Measurements from ENCODE around the gene INPPL1.

INPPL1 gene

GRCh38 chr11:72218251-72218745, 6.3 kb upstream of the INPPL1 start:
- DNase-seq (ENCODE audit: low read depth), result no peak

GRCh38 chr11:72220696-72221363, 3.7 kb upstream of the INPPL1 start:
- no peak for DNase-seq (ENCODE audit: low read depth)

- no peak for DNase-seq (ENCODE audit: low read depth)
Observed at GRCh38 chr11:72221386-72222075, 3.0 kb upstream of the INPPL1 start.

DNA sequence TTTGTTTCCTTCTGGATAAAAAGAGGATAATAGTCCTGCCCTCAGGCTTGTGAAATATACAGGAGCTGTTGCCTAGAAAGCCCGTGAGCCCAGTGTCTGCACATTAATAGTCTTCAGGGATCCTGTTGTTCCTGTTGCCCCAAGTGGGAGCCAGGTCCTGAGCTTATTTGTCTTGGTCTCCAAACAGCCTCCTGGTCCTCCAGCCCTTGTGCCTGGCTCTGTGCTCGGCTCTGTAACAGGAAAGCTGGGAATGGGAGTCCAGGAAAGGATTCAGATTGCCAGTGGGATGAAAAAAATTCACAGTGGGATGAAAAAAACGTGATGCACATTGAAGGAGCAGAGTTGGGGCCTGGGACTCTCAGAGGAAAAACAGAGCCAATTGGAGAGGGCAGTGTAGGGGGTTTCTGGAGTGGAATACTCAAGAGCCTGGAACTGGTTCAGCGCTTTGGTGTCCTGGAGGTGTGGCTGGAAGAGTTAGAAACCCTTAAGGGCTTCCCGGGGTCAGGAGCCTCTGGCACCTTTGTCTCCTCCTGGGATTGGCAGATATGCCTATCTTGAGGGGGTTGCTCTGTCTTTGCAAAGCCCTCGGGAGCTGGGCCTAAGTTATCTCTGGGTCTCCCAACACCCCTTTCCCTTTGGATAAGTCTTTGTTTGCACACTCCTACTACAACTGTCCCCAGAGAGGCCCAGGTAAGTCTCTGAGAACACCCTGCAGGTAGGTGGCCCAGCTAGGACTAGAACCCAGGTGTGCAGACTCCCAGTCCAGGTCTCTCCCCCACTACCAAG, 2.3 kb upstream of the INPPL1 start:
- no peak for DNase-seq (ENCODE audit: low read depth)

DNA sequence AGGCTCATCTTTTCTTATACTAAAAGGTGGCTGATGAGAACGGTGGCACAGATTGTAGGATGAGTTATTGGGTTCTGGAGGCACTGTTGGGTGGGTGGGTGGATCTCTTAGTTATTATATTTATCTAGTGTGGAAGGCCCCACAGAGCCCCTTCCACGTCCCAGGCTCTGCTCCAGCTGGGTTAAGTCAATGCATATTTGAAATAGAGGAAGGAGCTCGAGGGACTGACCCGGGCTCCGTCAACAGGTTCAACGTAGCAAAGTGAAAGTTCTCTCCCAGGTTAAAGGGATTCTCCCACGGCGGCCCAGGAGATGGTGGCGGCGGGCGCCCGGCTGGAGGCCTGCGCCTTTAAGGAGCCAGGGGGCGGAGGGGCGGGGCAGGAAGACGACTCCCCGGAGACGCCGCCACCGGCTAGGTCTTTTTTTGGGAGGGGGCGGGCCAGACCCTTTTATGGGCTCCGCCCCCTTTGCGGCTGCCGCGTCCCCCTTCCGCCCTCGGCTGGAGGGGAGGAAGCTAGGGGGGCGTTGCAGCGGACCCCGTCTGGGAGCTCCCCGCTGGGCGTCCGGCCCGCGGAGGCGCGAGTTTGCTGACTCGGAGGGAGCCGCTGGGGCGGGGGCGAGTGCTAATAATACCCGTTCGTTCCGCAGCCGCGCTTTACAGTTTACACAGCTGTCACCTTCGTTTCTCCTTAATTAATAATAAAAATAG, 1.5 kb upstream of the INPPL1 start:
- peak; percentile 87 for DNase-seq (ENCODE audit: low read depth)

DNA sequence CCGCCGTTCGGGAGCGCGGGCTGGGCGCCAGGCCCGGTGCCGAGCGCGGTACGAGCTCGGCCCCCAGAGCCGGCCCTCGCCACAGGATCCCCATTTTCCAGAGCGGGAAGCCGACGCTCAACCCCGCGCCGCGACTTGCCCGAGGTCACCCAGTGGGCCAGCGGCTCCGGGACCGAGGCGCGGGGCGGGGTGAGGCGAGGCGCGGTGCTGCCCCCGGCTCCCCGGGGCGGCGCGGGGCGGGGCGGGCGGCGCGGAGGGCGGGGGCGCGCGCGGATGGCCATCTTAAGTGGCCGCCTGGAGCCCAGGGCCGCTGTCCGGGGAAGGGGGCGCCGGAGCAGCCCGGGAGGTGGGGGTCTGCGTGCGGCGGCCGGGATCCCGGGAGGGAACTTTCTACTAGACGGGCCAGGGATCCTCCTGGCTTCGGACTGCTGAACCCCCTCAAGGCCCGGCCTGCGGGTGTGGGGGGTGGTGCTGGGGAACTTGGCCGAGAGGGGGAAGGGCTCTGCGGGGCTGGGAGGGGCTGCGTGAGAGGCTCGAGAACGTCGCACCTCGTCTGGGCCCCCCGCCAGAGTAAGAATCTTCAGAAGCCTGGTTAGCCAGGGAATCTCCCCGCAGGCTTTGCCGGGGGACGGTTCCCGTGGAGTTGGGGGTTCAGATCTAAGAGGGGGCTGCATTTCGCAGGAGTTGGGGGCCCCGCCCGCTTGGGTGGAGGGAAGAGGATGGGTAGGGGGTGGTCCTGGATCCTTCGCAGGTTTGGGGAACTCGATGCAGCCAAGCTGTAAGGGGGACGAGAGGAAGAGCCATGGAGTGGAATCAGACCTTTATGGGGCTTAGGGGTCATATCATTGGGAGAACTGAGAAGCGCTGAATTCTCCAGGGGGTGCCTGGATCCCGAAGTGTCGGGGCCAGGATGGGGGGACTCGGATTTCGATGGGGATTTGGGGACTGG, 678 bp upstream of the INPPL1 start:
- DNase-seq (ENCODE audit: low read depth), result peak; percentile 63

DNA sequence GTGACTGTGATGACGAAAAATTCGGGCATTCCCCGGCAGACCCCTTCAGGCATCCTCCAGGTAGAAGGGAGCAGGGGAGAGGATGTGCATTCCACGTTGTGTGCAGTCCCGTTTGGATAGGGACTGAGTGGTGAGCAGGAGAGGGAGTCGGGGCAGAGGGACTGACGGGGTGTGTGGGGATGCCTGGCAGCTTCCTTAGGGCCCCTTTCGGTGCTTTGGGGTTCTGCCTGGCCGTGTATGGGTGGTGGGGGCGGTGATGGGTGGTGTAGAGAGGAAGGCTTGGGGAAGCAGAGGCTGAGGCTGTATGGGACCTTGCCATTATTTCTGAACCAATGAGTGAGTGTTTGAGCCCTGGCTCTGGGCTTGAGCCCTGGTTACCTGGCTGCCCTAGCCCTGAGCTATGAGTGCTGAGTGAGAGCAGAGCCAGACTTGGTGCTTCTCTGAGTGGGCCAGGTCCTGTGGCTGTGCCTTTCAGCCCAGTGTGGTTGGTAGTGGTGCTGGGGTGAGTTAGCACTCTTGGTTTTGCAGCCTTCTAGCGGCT, 914 bp downstream of the INPPL1 start:
- no peak for DNase-seq (ENCODE audit: low read depth)

- DNase-seq (ENCODE audit: low read depth), result no peak
Observed at GRCh38 chr11:72226701-72227100, 2.1 kb downstream of the INPPL1 start.

GRCh38 chr11:72227316-72228228, 3.0 kb downstream of the INPPL1 start:
- no peak for DNase-seq (ENCODE audit: low read depth)

DNA sequence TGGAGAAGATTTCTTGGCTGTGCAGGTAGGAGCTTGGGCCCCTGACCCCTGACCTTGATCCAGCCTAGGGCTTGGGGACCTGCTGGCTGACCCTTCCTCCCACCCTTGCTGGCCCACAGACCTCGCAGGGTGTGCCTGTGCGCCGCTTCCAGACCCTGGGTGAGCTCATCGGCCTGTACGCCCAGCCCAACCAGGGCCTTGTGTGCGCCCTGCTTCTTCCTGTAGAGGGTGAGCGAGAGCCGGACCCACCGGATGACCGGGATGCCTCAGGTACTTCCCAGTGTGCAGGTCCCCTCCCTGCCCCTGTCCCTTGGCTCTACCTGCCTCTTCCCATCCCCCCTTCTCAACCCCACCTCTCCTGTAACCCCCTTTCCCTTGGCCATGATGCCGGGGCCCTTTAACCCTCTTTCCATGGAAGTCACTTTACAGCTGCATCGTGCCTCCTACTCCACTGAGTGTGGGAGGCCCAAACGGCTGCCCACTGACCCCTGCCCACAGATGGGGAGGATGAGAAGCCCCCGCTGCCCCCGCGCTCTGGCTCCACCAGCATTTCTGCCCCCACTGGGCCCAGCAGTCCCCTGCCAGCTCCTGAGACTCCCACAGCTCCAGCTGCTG, 3.8 kb downstream of the INPPL1 start:
- DNase-seq (ENCODE audit: low read depth), result no peak

DNA sequence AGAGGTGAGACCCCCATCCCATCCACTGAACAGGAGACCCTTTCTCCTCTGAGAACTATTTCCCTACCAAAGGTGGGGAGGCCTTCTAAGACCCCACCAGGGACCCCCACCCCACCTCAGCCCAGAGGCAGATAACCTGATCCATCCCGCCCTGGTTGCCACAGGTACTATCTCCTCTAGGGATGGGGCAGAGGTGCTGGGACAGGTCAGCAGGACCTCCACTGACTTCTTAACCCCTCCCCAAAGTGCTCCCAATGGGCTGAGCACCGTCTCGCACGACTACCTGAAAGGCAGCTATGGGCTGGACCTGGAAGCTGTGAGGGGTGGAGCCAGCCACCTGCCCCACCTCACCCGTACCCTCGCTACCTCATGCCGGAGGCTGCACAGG, 4.3 kb downstream of the INPPL1 start:
- no peak for DNase-seq (ENCODE audit: low read depth)

DNA sequence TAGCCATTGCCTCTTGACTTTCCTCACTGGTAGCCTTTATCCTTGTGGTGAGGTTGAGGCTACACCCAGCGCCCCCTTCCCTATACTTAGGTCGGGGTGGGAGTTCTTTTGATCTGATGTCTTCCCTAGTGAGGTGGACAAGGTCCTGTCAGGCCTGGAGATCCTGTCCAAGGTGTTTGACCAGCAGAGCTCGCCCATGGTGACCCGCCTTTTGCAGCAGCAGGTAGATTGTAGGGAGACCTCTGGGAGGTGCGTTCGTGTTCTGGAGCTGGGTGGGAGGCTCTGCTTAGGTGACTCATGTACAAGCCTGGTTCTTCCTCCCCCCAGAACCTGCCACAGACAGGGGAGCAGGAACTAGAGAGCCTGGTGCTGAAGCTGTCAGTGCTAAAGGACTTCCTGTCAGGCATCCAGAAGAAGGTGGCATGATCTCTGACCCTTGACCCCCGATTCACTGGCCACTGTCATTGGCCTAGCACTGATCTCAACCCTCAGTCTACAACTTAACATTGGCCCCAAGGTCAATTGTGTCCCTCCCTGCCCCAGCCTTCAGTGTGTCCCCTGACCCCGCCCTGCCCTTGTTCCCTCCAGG, 4.9 kb downstream of the INPPL1 start:
- DNase-seq (ENCODE audit: low read depth), result no peak

DNA sequence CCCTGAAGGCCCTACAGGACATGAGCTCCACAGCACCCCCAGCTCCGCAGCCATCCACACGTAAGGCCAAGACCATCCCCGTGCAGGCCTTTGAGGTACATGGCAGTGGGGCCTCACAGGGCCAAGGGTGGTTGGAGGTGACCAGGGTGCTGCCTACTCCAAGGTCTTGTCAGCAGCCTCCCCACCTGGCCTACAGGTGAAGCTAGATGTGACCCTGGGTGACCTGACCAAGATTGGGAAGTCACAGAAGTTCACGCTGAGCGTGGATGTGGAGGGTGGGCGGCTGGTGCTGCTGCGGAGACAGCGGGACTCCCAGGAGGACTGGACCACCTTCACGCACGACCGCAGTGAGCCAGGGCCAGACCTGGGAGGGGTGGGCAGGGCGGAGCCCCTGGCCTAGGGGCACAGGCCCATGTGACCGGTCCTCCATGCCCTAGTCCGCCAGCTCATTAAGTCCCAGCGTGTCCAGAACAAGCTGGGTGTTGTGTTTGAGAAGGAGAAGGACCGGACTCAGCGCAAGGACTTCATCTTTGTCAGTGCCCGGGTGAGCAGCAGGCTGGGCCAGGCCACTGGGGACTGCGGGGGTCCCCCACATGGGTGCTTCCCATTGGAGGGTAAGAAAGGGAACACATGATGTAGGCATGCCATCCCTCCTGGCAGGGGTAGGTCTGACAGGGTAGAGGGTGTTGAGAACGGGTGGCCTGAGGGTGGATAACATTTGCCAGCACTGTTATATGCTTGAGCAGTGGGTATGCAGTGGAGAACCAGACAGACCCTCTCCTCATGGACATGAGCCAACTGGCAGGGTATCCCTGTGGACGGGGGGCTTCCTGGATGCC, 5.6 kb downstream of the INPPL1 start:
- no peak for DNase-seq (ENCODE audit: low read depth)

GRCh38 chr11:72230764-72231365, 6.3 kb downstream of the INPPL1 start:
- DNase-seq (ENCODE audit: low read depth), result no peak

DNA sequence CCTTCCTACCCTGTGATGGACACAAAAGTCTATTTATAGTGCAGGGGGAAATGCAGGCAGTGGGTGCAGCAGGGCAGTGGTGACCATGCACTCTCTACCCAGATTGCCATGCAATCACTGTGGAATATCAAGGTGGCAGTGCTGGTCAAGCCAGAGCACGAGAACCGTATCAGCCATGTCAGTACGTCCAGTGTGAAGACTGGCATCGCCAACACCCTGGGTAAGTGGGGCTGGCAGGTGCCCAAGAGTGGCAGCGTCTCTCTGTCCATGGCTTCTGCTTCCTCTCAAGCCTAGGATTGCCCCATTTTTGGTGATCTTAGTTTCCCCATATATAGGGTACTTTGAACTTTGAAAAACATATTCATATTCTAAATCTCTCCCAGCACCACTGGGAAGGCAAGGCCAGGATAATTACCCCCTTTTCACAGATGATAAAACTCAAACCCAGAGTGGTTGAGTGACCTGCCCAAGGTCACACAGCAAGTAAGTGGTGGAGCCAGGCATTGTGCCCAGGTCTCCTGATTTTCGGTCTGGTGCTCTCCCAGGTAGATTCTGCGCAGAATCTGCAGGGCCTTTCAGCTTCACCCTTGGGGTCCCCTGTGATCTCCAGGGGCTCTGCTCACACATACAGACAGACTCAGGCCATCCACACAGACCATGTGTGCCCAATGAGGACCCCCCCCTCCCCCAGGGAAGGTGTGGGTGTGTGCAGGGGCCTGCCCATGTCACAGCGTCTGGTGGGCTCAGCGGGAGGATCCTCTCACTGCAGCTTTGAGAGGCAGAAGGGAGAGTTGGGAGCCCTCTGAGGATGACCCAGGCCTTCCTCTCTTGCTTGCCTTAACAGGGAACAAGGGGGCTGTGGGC, 7.1 kb downstream of the INPPL1 start:
- DNase-seq (ENCODE audit: low read depth), result no peak

DNA sequence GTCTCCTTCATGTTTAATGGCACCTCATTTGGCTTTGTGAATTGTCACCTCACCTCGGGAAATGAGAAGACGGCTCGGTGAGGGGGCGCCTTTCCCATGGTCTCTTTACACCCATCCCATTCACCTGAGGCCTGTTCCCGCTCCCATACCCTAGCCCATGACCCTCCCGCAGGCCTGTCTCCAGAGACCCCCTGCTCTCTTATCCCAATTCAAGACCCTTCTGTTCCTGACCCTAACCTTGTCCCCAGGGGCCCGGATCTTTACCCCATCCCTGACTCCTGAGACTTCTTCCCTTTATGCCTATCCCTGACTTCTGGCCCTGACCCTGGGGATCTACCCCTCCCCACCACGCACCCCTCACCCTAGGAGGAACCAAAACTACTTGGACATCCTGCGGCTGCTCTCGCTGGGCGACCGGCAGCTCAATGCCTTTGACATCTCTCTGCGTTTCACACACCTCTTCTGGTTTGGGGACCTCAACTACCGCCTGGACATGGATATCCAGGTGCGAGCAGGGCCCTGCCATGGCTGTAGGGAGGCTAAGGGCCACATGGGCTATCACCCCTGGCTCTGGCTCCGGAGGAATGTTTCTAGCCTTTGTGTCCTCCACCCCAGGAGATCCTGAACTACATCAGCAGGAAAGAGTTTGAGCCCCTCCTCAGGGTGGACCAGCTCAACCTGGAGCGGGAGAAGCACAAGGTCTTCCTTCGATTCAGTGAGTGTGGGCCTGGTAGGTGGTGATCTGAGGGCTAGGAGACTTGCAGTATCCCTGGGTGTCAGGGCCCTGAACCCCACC, 7.9 kb downstream of the INPPL1 start:
- no peak for DNase-seq (ENCODE audit: low read depth)
